ENCODE data around the gene CCNQ. TPM values are rescaled to one million over a fixed set of nuclear protein-coding genes. Genes with fewer than 3 reads are reported as not detected.

CCNQ gene
- total and polyA plus RNA-seq, 2 of the 8 experiments (the other 6 are each of a cell fraction or from before 2014, with no cell fraction given) = 16.6 to 32.1 TPM

GRCh38 chrX:153632595-153632946 is 33.6 kb upstream of the CCNQ start:
- DNase-seq (ENCODE audit: low read depth in 1 of 2, low spot score in 2 of 2) (no peak), FAIRE-seq (no peak)
- Histone ChIP-seq H3K79me1 (ENCODE audit: low read depth, low read length) (no peaks in the 10 kb centered on the region), H3K14ac (ENCODE audit: insufficient read length) (no peak overlapping the region), H3K4me2 (ENCODE audit: insufficient read depth in 1 of 2, low read depth in 2 of 2, low read length in 2 of 2) (no peak overlapping the region), H2AFZ (ENCODE audit: low read length) (no peak overlapping the region), H2BK120ac (replicated peaks; ENCODE audit: low read depth, low read length) (no peak overlapping the region), H3K23ac (ENCODE audit: insufficient read length) (no peak overlapping the region), H3K9me3 (ENCODE audit: insufficient read depth in 2 of 2, low read depth in 1 of 2, low read length in 1 of 2) (no peaks in the 10 kb centered on the region), H4K20me1 (replicated peaks in 1 of 2; ENCODE audit: control insufficient read depth in 1 of 2, insufficient read depth in 2 of 2, low read length in 2 of 2) (no peaks in the 10 kb centered on the region), H3K27ac (ENCODE audit: low read depth, low read length) (no peak overlapping the region), H3K4me1 (replicated peaks in 1 of 4; ENCODE audit: control insufficient read depth in 3 of 4, insufficient read depth in 4 of 4, low read length in 3 of 4) (peaks cover 0 to 1% (median 0%) of the 10 kb centered on the region in 4 experiments; a peak in 1 of 7 replicates), H2BK20ac (ENCODE audit: low read length) (no peak overlapping the region), H3K18ac (ENCODE audit: extremely low read depth, low read length) (no peak overlapping the region), H3K23me2 (ENCODE audit: low read depth, low read length) (no peaks in the 10 kb centered on the region), H4K91ac (replicated peaks; ENCODE audit: insufficient read length, low read length) (no peak overlapping the region), H2BK5ac (ENCODE audit: low read depth, low read length) (no peak overlapping the region), H4K8ac (ENCODE audit: extremely low read depth, insufficient read depth, low read length) (no peak overlapping the region), H4K5ac (ENCODE audit: insufficient read length, low read depth, low read length) (no peak overlapping the region), H3K4me3 (ENCODE audit: extremely low read depth in 1 of 4, insufficient read depth in 2 of 4, low read depth in 3 of 4, low read length in 4 of 4) (no peak overlapping the region), H3K79me2 (ENCODE audit: control insufficient read depth in 1 of 2, insufficient read depth in 2 of 2, low read length in 2 of 2) (no peaks in the 10 kb centered on the region), H3K4ac (replicated peaks; ENCODE audit: insufficient read length, low read depth, low read length) (no peak overlapping the region), H3K56ac (replicated peaks; ENCODE audit: insufficient read length, low read depth, low read length) (no peak overlapping the region), H3K36me3 (ENCODE audit: control insufficient read depth in 2 of 4, insufficient read depth in 4 of 4, low read length in 3 of 4) (no peaks in the 10 kb centered on the region), H2BK15ac (ENCODE audit: low read length) (no peak overlapping the region), H3K9ac (replicated peaks in 1 of 4; ENCODE audit: extremely low read depth in 1 of 4, low read depth in 3 of 4, low read length in 3 of 4) (no peak overlapping the region), H3K27me3 (replicated peaks in 1 of 4; ENCODE audit: control insufficient read depth in 3 of 4, extremely low read depth in 1 of 4, insufficient read depth in 3 of 4, low read length in 3 of 4) (no peaks in the 10 kb centered on the region), H2AK5ac (ENCODE audit: low read depth, low read length) (no peak overlapping the region), H2BK12ac (ENCODE audit: low read depth, low read length) (no peak overlapping the region)
- POLR2A ChIA-PET (ENCODE audit: partially characterized antibody) = no interaction called here
- WGBS, 2 experiments (ENCODE audit: extremely low coverage in 1 of 2, insufficient coverage in 1 of 2, insufficient read length in 1 of 2, insufficient replicate concordance in 2 of 2, low coverage in 1 of 2, low lambda C conversion rate in 2 of 2, missing lambda C conversion rate in 1 of 2) = 100% methylated on average over 2 of the region's 7 CpGs; no CpG with 5 or more reads in 1 of the 2 experiments
- CTCF ChIA-PET (ENCODE audit: partially characterized antibody) = interaction anchor here (1.1 to 4.5 kb wide), 7 partner anchors 8 to 61 kb away, joined by 3 to 30 read pairs (median 5); partner anchors contain the start of gene DUSP9
- TF ChIP-seq SP1 (IDR thresholded peaks at IDR 0.05; ENCODE audit: low read depth, low read length) (no peak), PHF8 (conservative IDR thresholded peaks at IDR 0.05; ENCODE audit: low read depth, low read length) (no peak), TAF1 (IDR thresholded peaks at IDR 0.05; ENCODE audit: low read depth, low read length) (no peak), ATF3 (IDR thresholded peaks at IDR 0.05; ENCODE audit: insufficient read depth, low read depth, low read length) (no peak), EZH2 (IDR thresholded peaks at IDR 0.05; ENCODE audit: low read depth, low read length, severe bottlenecking) (no peak), JUN (IDR thresholded peaks at IDR 0.05; ENCODE audit: low read depth, low read length) (no peak), CBX8 (IDR thresholded peaks at IDR 0.05; ENCODE audit: borderline replicate concordance, low read depth, low read length) (no peak)
- TF ChIP-seq, protein P1, sequence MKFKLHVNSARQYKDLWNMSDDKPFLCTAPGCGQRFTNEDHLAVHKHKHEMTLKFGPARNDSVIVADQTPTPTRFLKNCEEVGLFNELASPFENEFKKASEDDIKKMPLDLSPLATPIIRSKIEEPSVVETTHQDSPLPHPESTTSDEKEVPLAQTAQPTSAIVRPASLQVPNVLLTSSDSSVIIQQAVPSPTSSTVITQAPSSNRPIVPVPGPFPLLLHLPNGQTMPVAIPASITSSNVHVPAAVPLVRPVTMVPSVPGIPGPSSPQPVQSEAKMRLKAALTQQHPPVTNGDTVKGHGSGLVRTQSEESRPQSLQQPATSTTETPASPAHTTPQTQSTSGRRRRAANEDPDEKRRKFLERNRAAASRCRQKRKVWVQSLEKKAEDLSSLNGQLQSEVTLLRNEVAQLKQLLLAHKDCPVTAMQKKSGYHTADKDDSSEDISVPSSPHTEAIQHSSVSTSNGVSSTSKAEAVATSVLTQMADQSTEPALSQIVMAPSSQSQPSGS (IDR thresholded peaks at IDR 0.05; ENCODE audit: low read length) = no peak

All from H1 (cell line).